ENCODE measurements around the gene FGD4.

Gene FGD4

GRCh38 chr12:32402170-32402569 lies 2.8 kb downstream of the FGD4 start:
- DNase-seq (ENCODE audit: extremely low read depth in 1 of 2, low read depth in 1 of 2): no peak

- DNase-seq (ENCODE audit: extremely low read depth in 1 of 2, low read depth in 1 of 2): no peak
Measured at GRCh38 chr12:32402946-32403345, 3.6 kb downstream of the FGD4 start.

GRCh38 chr12:32407795-32408194 lies 8.4 kb downstream of the FGD4 start:
- DNase-seq (ENCODE audit: extremely low read depth in 1 of 2, low read depth in 1 of 2): no peak

- no peak for DNase-seq (ENCODE audit: extremely low read depth in 1 of 2, low read depth in 1 of 2)
Measured at GRCh38 chr12:32413412-32413811, 14.1 kb downstream of the FGD4 start.

- no peak for DNase-seq (ENCODE audit: extremely low read depth in 1 of 2, low read depth in 1 of 2)
Measured at GRCh38 chr12:32418221-32418620, 18.9 kb downstream of the FGD4 start.

GRCh38 chr12:32418903-32419519 lies 19.7 kb downstream of the FGD4 start:
- no peak for DNase-seq (ENCODE audit: extremely low read depth in 1 of 2, low read depth in 1 of 2)

GRCh38 chr12:32419520-32419960 lies 20.2 kb downstream of the FGD4 start:
- DNase-seq (ENCODE audit: extremely low read depth in 1 of 2, low read depth in 1 of 2): no peak

GRCh38 chr12:32420356-32420755 lies 21.0 kb downstream of the FGD4 start:
- DNase-seq (ENCODE audit: extremely low read depth in 1 of 2, low read depth in 1 of 2): no peak

- no peak for DNase-seq (ENCODE audit: extremely low read depth in 1 of 2, low read depth in 1 of 2)
Measured at GRCh38 chr12:32423559-32423958, 24.2 kb downstream of the FGD4 start.

GRCh38 chr12:32431025-32431424 lies 31.7 kb downstream of the FGD4 start:
- no peak for DNase-seq (ENCODE audit: extremely low read depth in 1 of 2, low read depth in 1 of 2)

GRCh38 chr12:32435921-32436705 lies 36.8 kb downstream of the FGD4 start:
- no peak for DNase-seq (ENCODE audit: extremely low read depth in 1 of 2, low read depth in 1 of 2)

- no peak for DNase-seq (ENCODE audit: extremely low read depth in 1 of 2, low read depth in 1 of 2)
Measured at GRCh38 chr12:32437095-32437515, 37.7 kb downstream of the FGD4 start.

- no peak for DNase-seq (ENCODE audit: extremely low read depth in 1 of 2, low read depth in 1 of 2)
Measured at GRCh38 chr12:32440120-32440865, 40.9 kb downstream of the FGD4 start.

- DNase-seq (ENCODE audit: extremely low read depth in 1 of 2, low read depth in 1 of 2): no peak
Measured at GRCh38 chr12:32443491-32443890, 44.1 kb downstream of the FGD4 start.

GRCh38 chr12:32444895-32445294 lies 45.5 kb downstream of the FGD4 start:
- no peak for DNase-seq (ENCODE audit: extremely low read depth in 1 of 2, low read depth in 1 of 2)

- no peak for DNase-seq (ENCODE audit: extremely low read depth in 1 of 2, low read depth in 1 of 2)
Measured at GRCh38 chr12:32445356-32445755, 46.0 kb downstream of the FGD4 start.

- DNase-seq (ENCODE audit: extremely low read depth in 1 of 2, low read depth in 1 of 2): no peak
Measured at GRCh38 chr12:32446316-32447119, 47.2 kb downstream of the FGD4 start.

GRCh38 chr12:32448586-32448985 lies 49.2 kb downstream of the FGD4 start:
- no peak for DNase-seq (ENCODE audit: extremely low read depth in 1 of 2, low read depth in 1 of 2)

GRCh38 chr12:32450363-32450762 lies 51.0 kb downstream of the FGD4 start:
- no peak for DNase-seq (ENCODE audit: extremely low read depth in 1 of 2, low read depth in 1 of 2)

- no peak for DNase-seq (ENCODE audit: extremely low read depth in 1 of 2, low read depth in 1 of 2)
Measured at GRCh38 chr12:32450768-32451167, 51.4 kb downstream of the FGD4 start.

GRCh38 chr12:32451816-32452215 lies 52.5 kb downstream of the FGD4 start:
- DNase-seq (ENCODE audit: extremely low read depth in 1 of 2, low read depth in 1 of 2): no peak

Data from stimulated activated CD8-positive, alpha-beta memory T cell treated with anti-CD3 and anti-CD28 coated beads, Interleukin-7, amount 100 ng/mL, for 48 hours (primary cell).